Astrocyte of the spinal cord (primary cell): Measurements from ENCODE around the gene YTHDC1.
A peak's percentile ranks its signal among the peaks of the same experiment; 100 is the strongest.
"Not testable (repeated sequence)": the region's sequence is repeated elsewhere in the genome, so short reads cannot be mapped to it uniquely, and the experiment has no call there.

ENCODE experiments used
- DNase-seq: peaks from one replicate; pipeline ENCODE4 v3.0.0; 2011; ENCODE audit warnings: low read depth, low spot score
- H3K4me3 ChIP-seq: 2 replicates; pipeline ENCODE4 v1.5.1; 2011; ENCODE audit warnings: low read depth, mild to moderate bottlenecking, low read length, moderate library complexity
- CTCF ChIP-seq: IDR thresholded peaks from 2 replicates; pipeline ENCODE4 v1.5.1; 2012; ENCODE audit warnings: low read depth, mild to moderate bottlenecking, low read length, inconsistent platforms
- in situ Hi-C: cut with HindIII; loops from 2 replicates; pipeline ENCODE4 v1.10.0; 2017; ENCODE audit warnings: low sequenced_read_pairs

The YTHDC1 gene

GRCh38 chr4:68349649-68350360 is at the start of gene YTHDC1:
Gene YTHDC1, minus strand, starts transcription at chr4:68350090. Its CDS starts 337 bp downstream, at chr4:68349753.
- peak; percentile 97 for DNase-seq
- H3K4me3 ChIP-seq = peak within 1 kb of the TSS; percentile 89
- TF ChIP-seq CTCF = no peak
- in situ Hi-C loops = no loop called here

- H3K4me3 ChIP-seq = no peak overlapping the region
- no peak for DNase-seq
- TF ChIP-seq CTCF = no peak
- in situ Hi-C loops = no loop called here
Measured at GRCh38 chr4:68399306-68399705, 49.4 kb upstream of the YTHDC1 start.

GRCh38 chr4:68396756-68397155 is 46.9 kb upstream of the YTHDC1 start:
- TF ChIP-seq CTCF = no peak
- in situ Hi-C loops = no loop called here
- DNase-seq = no peak
- no peak overlapping the region for H3K4me3 ChIP-seq

GRCh38 chr4:68391436-68391835 is 41.5 kb upstream of the YTHDC1 start:
- no peak for TF ChIP-seq CTCF
- no peak overlapping the region for H3K4me3 ChIP-seq
- in situ Hi-C loops = no loop called here
- no peak for DNase-seq

GRCh38 chr4:68390205-68390935 is 40.5 kb upstream of the YTHDC1 start:
- TF ChIP-seq CTCF = no peak
- in situ Hi-C loops = no loop called here
- no peak overlapping the region for H3K4me3 ChIP-seq
- DNase-seq = no peak

GRCh38 chr4:68389386-68389913 is 39.6 kb upstream of the YTHDC1 start:
- DNase-seq, in situ Hi-C loops, H3K4me3 ChIP-seq: not testable (repeated sequence)

GRCh38 chr4:68388347-68388865 is 38.5 kb upstream of the YTHDC1 start:
- TF ChIP-seq CTCF = no peak
- DNase-seq = no peak
- in situ Hi-C loops = no loop called here
- H3K4me3 ChIP-seq = no peak overlapping the region
